ENCODE data around the gene MRPL38. TPM values are rescaled to one million over a fixed set of nuclear protein-coding genes. Genes with fewer than 3 reads are reported as not detected.
A peak's percentile ranks its signal among the peaks of the same experiment; 100 is the strongest.

MRPL38 gene
- total RNA-seq, 1 experiment from 2014 or later, result 146 TPM

DNA sequence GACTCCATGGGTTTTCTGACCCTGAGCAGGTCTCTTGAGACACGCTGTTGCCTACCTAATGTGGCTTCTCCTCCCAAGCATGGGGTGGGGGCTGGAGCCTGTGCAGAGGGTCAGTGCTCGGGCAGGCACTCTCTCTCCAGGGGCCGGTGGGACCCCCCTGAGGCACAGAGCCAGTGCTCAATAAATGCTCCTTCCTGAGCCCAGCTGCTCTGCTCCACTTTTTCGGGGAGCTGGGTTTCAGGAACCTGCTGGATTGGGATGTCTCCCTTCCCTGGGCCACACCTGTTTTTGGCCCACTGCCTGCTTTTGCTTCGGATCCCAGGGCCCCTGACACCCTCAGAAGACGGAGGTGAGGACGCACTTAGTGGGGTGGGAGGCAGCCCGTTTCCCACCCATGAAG, 6.6 kb downstream of the MRPL38 start (continued):
- TF ChIP-seq ATF6 (CRISPR knock-in tag; IDR thresholded peaks at IDR 0.05) (no peak), JAZF1 (CRISPR knock-in tag; IDR thresholded peaks at IDR 0.05) (no peak), ZSCAN18 (CRISPR knock-in tag; IDR thresholded peaks at IDR 0.05) (no peak)

GRCh38 chr17:75897160-75898019, 7.3 kb downstream of the MRPL38 start:
- Mint-ChIP-seq H3K27ac (peak overlapping the region; percentile 88), H3K4me3 (peak overlapping the region; percentile 65), H3K9me3 (no peaks in the 10 kb centered on the region), H3K4me1 (peaks cover 26% of the 10 kb centered on the region), H3K27me3 (ENCODE audit: low read depth) (no peaks in the 10 kb centered on the region), H3K36me3 (peaks cover 16% of the 10 kb centered on the region)
- POLR2A ChIA-PET, result interaction anchor here (0.6 to 2.0 kb wide), 6 partner anchors 12 to 503 kb away, joined by 3 to 6 read pairs (median 3); partner anchors contain the start of genes TRIM47 and WBP2
- DNase-seq (ENCODE audit: low spot score) (peak; percentile 57), ATAC-seq (peak; percentile 15)
- TF ChIP-seq SP1 (CRISPR knock-in tag; conservative IDR thresholded peaks at IDR 0.05), result peak; percentile 48
- 0 out of 2 replicates have a peak, but pooled peaks have one; percentile 12 for TF ChIP-seq ETV6 (CRISPR knock-in tag; IDR thresholded peaks at IDR 0.05)
- TF ChIP-seq OVOL2 (CRISPR knock-in tag; IDR thresholded peaks at IDR 0.05; ENCODE audit: borderline replicate concordance), result no peak
- peak; percentile 22; the same call in 1 of the 2 replicates for TF ChIP-seq PRRX2 (CRISPR knock-in tag; IDR thresholded peaks at IDR 0.05)
- CTCF ChIA-PET, result interaction anchor here (0.5 to 7.5 kb wide), 17 partner anchors 8 to 382 kb away, joined by 3 to 71 read pairs (median 7); partner anchors contain the start of genes CDK3, GALR2, MRPL38 and SMIM5

DNA sequence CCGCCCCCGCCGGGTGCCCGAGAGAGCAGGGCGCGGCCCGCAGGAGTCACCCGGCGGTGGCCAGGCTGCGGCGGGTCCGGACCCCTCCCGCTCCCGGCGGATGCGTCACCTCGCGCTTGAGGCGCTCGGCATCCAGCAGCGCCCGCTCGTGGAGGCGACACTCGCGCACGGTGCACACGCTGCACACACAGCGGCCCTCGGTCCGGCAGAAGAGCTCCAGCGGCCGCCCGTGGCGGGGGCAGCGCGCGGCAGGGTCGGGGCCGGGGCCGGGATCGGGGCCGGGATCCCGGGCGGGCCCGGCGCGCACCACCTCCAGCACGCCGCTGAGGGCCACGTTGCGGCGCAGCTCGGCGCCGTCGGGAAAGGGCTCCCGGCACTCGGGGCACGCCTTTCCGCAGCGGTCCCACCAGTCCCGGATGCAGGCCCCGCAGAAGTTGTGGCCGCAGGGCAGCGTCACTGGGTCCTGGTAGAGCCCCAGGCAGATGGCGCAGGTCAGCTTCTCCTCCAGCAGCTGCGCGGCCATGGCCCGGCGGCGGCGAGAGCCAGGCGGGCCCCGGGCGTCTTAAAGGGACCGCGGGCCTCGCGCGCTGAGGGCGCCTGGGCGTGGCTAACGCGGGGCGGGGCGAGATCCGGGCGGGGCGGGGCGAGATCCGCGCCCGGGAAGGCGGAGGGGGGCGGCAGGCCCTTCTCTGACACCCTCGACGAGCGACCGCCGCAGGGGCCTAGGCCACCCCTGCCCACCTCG, 8.1 kb downstream of the MRPL38 start, which contains the start of gene TRIM65:
TRIM65 (minus strand) TSS at position 537 of the 745 bp plus-strand sequence; CDS start at position 523, 14 bp downstream.
- peak; percentile 60 for ATAC-seq
- peak within 1 kb of the TSS; percentile 88 for H3K27ac Mint-ChIP-seq
- no peaks in the 10 kb centered on the region for H3K27me3 Mint-ChIP-seq (ENCODE audit: low read depth)
- peak within 1 kb of the TSS; percentile 82 for H3K4me3 Mint-ChIP-seq
- peak; percentile 73 for DNase-seq (ENCODE audit: low spot score)
- ChIA-PET CTCF (interaction anchor here (0.8 to 7.5 kb wide), 20 partner anchors 8 to 383 kb away, joined by 3 to 71 read pairs (median 6); partner anchors contain the start of genes CDK3, GALR2, MRPL38 and SMIM5), POLR2A (interaction anchor here (0.6 to 2.0 kb wide), 6 partner anchors 11 to 82 kb away, joined by 3 to 6 read pairs (median 3); partner anchors contain the start of genes ACOX1, TEN1, TRIM47 and WBP2)
- no peaks in the 10 kb centered on the region for H3K9me3 Mint-ChIP-seq
- peaks cover 26% of the 10 kb centered on the region for H3K4me1 Mint-ChIP-seq
- H3K36me3 Mint-ChIP-seq, result peaks cover 15% of the 10 kb centered on the region
- no peak for TF ChIP-seq OVOL2 (CRISPR knock-in tag; IDR thresholded peaks at IDR 0.05; ENCODE audit: borderline replicate concordance)
- TF ChIP-seq ATF6 (CRISPR knock-in tag; IDR thresholded peaks at IDR 0.05), result no peak
- TF ChIP-seq ZNF512 (CRISPR knock-in tag; IDR thresholded peaks at IDR 0.05; ENCODE audit: borderline replicate concordance), result no peak
- peak; percentile 21; the same call in 1 of the 2 replicates for TF ChIP-seq ZNF281 (CRISPR knock-in tag; IDR thresholded peaks at IDR 0.05)
- 0 out of 2 replicates have a peak, but pooled peaks have one; percentile 29 for TF ChIP-seq CREM (CRISPR knock-in tag; IDR thresholded peaks at IDR 0.05)
- TF ChIP-seq CBFB (CRISPR knock-in tag; IDR thresholded peaks at IDR 0.05; ENCODE audit: low read depth), result no peak
- TF ChIP-seq AFF4 (CRISPR knock-in tag; IDR thresholded peaks at IDR 0.05; ENCODE audit: borderline replicate concordance), result no peak
- TF ChIP-seq SP1 (CRISPR knock-in tag; conservative IDR thresholded peaks at IDR 0.05), result peak; percentile 75
- TF ChIP-seq, protein P1, sequence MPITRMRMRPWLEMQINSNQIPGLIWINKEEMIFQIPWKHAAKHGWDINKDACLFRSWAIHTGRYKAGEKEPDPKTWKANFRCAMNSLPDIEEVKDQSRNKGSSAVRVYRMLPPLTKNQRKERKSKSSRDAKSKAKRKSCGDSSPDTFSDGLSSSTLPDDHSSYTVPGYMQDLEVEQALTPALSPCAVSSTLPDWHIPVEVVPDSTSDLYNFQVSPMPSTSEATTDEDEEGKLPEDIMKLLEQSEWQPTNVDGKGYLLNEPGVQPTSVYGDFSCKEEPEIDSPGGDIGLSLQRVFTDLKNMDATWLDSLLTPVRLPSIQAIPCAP (CRISPR knock-in tag; IDR thresholded peaks at IDR 0.05), result peak; percentile 58
